Stimulated activated effector memory CD8-positive, alpha-beta T cell treated with anti-CD3 and anti-CD28 coated beads, Interleukin-12 subunit alpha, Interleukin-12 subunit beta, amount 100 ng/mL, for 72 hours (primary cell): ENCODE measurements around the gene CIAPIN1.

ENCODE experiments used
- ATAC-seq: fragments of 150-1000 bp; cut with Tn5 transposase; 2 replicates; pipeline ENCODE4 v1.10.0; 2021
- DNase-seq, 2 donors: peaks; one replicate each; pipeline ENCODE4 v3.0.0; 2021 to 2022; ENCODE audit warnings: low spot score in 2 of 2
- H3K27ac Mint-ChIP-seq: one replicate; pipeline ENCODE4 v1.8.0; 2022; ENCODE audit warnings: mild to moderate bottlenecking, mixed read lengths
- H3K36me3 Mint-ChIP-seq: one replicate; pipeline ENCODE4 v1.8.0; 2022; ENCODE audit warnings: mild to moderate bottlenecking, mixed read lengths
- H3K4me1 Mint-ChIP-seq: one replicate; pipeline ENCODE4 v1.8.0; 2022; ENCODE audit warnings: mixed read lengths
- H3K4me3 Mint-ChIP-seq: one replicate; pipeline ENCODE4 v1.8.0; 2022; ENCODE audit warnings: mild to moderate bottlenecking, mixed read lengths
- H3K9me3 Mint-ChIP-seq: one replicate; pipeline ENCODE4 v1.8.0; 2022; ENCODE audit warnings: mixed read lengths

The CIAPIN1 gene

GRCh38 chr16:57388359-57389086 is 58.7 kb downstream of the CIAPIN1 start:
- ATAC-seq (peak; percentile 70), DNase-seq (no peak)
- H3K27ac Mint-ChIP-seq: peak overlapping the region; percentile 64
- H3K4me1 Mint-ChIP-seq: peaks cover 18% of the 10 kb centered on the region
- no peaks in the 10 kb centered on the region for H3K36me3 Mint-ChIP-seq
- no peaks in the 10 kb centered on the region for H3K9me3 Mint-ChIP-seq
- peak overlapping the region; percentile 24 for H3K4me3 Mint-ChIP-seq

- Mint-ChIP-seq H3K9me3 (no peaks in the 10 kb centered on the region), H3K4me3 (peak overlapping the region; percentile 24), H3K4me1 (peaks cover 18% of the 10 kb centered on the region), H3K27ac (peak overlapping the region; percentile 64), H3K36me3 (no peaks in the 10 kb centered on the region)
- ATAC-seq (peak; percentile 63), DNase-seq (no peak)
Measured at GRCh38 chr16:57387598-57388354, 59.4 kb downstream of the CIAPIN1 start.

- Mint-ChIP-seq H3K9me3 (no peaks in the 10 kb centered on the region), H3K4me3 (no peak overlapping the region), H3K27ac (no peak overlapping the region), H3K36me3 (no peaks in the 10 kb centered on the region), H3K4me1 (peaks cover 20% of the 10 kb centered on the region)
- ATAC-seq (no peak), DNase-seq (no peak)
Measured at GRCh38 chr16:57386381-57386951, 60.7 kb downstream of the CIAPIN1 start.

GRCh38 chr16:57385083-57385482 is 62.1 kb downstream of the CIAPIN1 start:
- Mint-ChIP-seq H3K9me3 (no peaks in the 10 kb centered on the region), H3K36me3 (no peaks in the 10 kb centered on the region), H3K4me1 (peaks cover 27% of the 10 kb centered on the region), H3K4me3 (no peak overlapping the region), H3K27ac (no peak overlapping the region)
- DNase-seq (no peak), ATAC-seq (no peak)

- Mint-ChIP-seq H3K9me3 (no peaks in the 10 kb centered on the region), H3K27ac (no peak overlapping the region), H3K4me1 (peaks cover 27% of the 10 kb centered on the region), H3K36me3 (no peaks in the 10 kb centered on the region), H3K4me3 (no peak overlapping the region)
- DNase-seq (no peak), ATAC-seq (no peak)
Measured at GRCh38 chr16:57384248-57385070, 62.7 kb downstream of the CIAPIN1 start.

- Mint-ChIP-seq H3K4me1 (peaks cover 22% of the 10 kb centered on the region), H3K9me3 (no peaks in the 10 kb centered on the region), H3K27ac (peak overlapping the region; percentile 71), H3K36me3 (no peaks in the 10 kb centered on the region), H3K4me3 (no peak overlapping the region)
- no peak for DNase-seq
- ATAC-seq: no peak
Measured at GRCh38 chr16:57383276-57384247, 63.6 kb downstream of the CIAPIN1 start.

GRCh38 chr16:57382535-57383275 is 64.5 kb downstream of the CIAPIN1 start:
- ATAC-seq (no peak), DNase-seq (no peak)
- Mint-ChIP-seq H3K9me3 (no peaks in the 10 kb centered on the region), H3K27ac (peak overlapping the region; percentile 71), H3K4me1 (peaks cover 18% of the 10 kb centered on the region), H3K4me3 (no peak overlapping the region), H3K36me3 (no peaks in the 10 kb centered on the region)

GRCh38 chr16:57381791-57382534 is 65.2 kb downstream of the CIAPIN1 start:
- H3K36me3 Mint-ChIP-seq: no peaks in the 10 kb centered on the region
- DNase-seq (no peak), ATAC-seq (no peak)
- H3K9me3 Mint-ChIP-seq: no peaks in the 10 kb centered on the region
- peak overlapping the region; percentile 43 for H3K27ac Mint-ChIP-seq
- peaks cover 21% of the 10 kb centered on the region for H3K4me1 Mint-ChIP-seq
- no peak overlapping the region for H3K4me3 Mint-ChIP-seq

GRCh38 chr16:57380671-57381462 is 66.3 kb downstream of the CIAPIN1 start:
- Mint-ChIP-seq H3K4me3 (no peak overlapping the region), H3K36me3 (no peaks in the 10 kb centered on the region), H3K27ac (peak overlapping the region; percentile 43), H3K9me3 (no peaks in the 10 kb centered on the region), H3K4me1 (peaks cover 31% of the 10 kb centered on the region)
- no peak for ATAC-seq
- DNase-seq: no peak

GRCh38 chr16:57379579-57379978 is 67.6 kb downstream of the CIAPIN1 start:
- H3K36me3 Mint-ChIP-seq: no peaks in the 10 kb centered on the region
- no peaks in the 10 kb centered on the region for H3K9me3 Mint-ChIP-seq
- peaks cover 31% of the 10 kb centered on the region for H3K4me1 Mint-ChIP-seq
- H3K4me3 Mint-ChIP-seq: no peak overlapping the region
- DNase-seq (no peak), ATAC-seq (no peak)
- H3K27ac Mint-ChIP-seq: no peak overlapping the region
